Panc1 (cell line): ENCODE results near the gene ABCD3. TPM values are rescaled to one million over a fixed set of nuclear protein-coding genes. Genes with fewer than 3 reads are reported as not detected.

ENCODE experiments used
- ATAC-seq: fragments of 200-7000 bp; cut with Tn5 transposase; 2 replicates; pipeline ENCODE4 v1.9.1; 2020; ENCODE audit warnings: mild to moderate bottlenecking, moderate library complexity
- BruUV-seq: library from RNA; stranded (reverse); fragments of 400-500 nt; replicated peaks from 2 replicates; lab custom pipeline; 2021; lab: Mats Ljungman, UMichigan
- CTCF ChIA-PET: fragments of 300-600 bp; sonication (Branson Sonifier 250); formaldehyde crosslinking; loops from one replicate; lab custom pipeline; 2022; ENCODE audit warnings: antibody characterized with exemption; lab: Charles Lee
- POLR2A ChIA-PET: fragments of 300-600 bp; sonication (Branson Sonifier 250); formaldehyde crosslinking; loops from one replicate; lab custom pipeline; 2022; ENCODE audit warnings: antibody characterized with exemption; lab: Charles Lee
- DNase-seq: peaks from one replicate; pipeline ENCODE4 v3.0.0-alpha.2; 2010; ENCODE audit warnings: low read depth, low spot score
- H3K27ac ChIP-seq: 2 replicates; pipeline ENCODE4 v1.5.1; 2011; ENCODE audit warnings: mild to moderate bottlenecking, low read length, inconsistent platforms
- H3K27me3 ChIP-seq: fragments of 200-500 bp; sonication (Bioruptor generic); 2 replicates; pipeline ENCODE4 v1.6.0; 2014; ENCODE audit warnings: low read length, inconsistent platforms; ENCODE audit not compliant: control insufficient read depth, insufficient read depth
- H3K36me3 ChIP-seq: fragments of 200-500 bp; sonication (Bioruptor generic); 2 replicates; pipeline ENCODE4 v1.5.1; 2014; ENCODE audit warnings: inconsistent platforms, mild to moderate bottlenecking, low read length, moderate library complexity; ENCODE audit not compliant: control insufficient read depth, insufficient read depth
- H3K4me1 ChIP-seq: 2 replicates; pipeline ENCODE4 v1.5.1; 2011; ENCODE audit warnings: inconsistent platforms, mild to moderate bottlenecking, low read length, moderate library complexity; ENCODE audit not compliant: control insufficient read depth, insufficient read depth
- H3K4me3 ChIP-seq, 2 experiments: 2 replicates each; pipeline ENCODE4 v1.5.1; 2011 to 2012; ENCODE audit warnings: low read depth in 2 of 2, low read length in 2 of 2, mild to moderate bottlenecking in 2 of 2, inconsistent platforms in 1 of 2, moderate library complexity in 1 of 2
- H3K9me3 ChIP-seq: fragments of 200-500 bp; sonication (Bioruptor generic); 2 replicates; pipeline ENCODE4 v1.5.1; 2014; ENCODE audit warnings: low read depth, mild to moderate bottlenecking, inconsistent platforms, low read length, moderate library complexity; ENCODE audit not compliant: control insufficient read depth, insufficient read depth
- POLR2AphosphoS5 ChIP-seq: IDR thresholded peaks from 2 replicates; pipeline ENCODE4 v1.6.1; 2012; ENCODE audit warnings: mild to moderate bottlenecking, low read depth, low read length, moderate library complexity
- REST ChIP-seq, 2 experiments: IDR thresholded peaks; 2 replicates each; pipeline ENCODE4 v1.6.1; 2011 to 2012; ENCODE audit warnings: low read depth in 2 of 2, control low read depth in 1 of 2, low read length in 1 of 2, mild to moderate bottlenecking in 1 of 2, moderate library complexity in 1 of 2; ENCODE audit not compliant: insufficient read depth in 1 of 2
- SIN3A ChIP-seq: IDR thresholded peaks from 2 replicates; pipeline ENCODE4 v1.6.1; 2012; ENCODE audit warnings: low read depth, mild to moderate bottlenecking, low read length, moderate library complexity, borderline replicate concordance; ENCODE audit not compliant: insufficient read depth
- TCF7L2 ChIP-seq: IDR thresholded peaks from 2 replicates; pipeline ENCODE4 v1.6.1; 2011; ENCODE audit warnings: mild to moderate bottlenecking, low read depth, low read length, inconsistent platforms
- in situ Hi-C: cut with HindIII; loops from 2 replicates; pipeline ENCODE4 v1.10.0; 2016; ENCODE audit warnings: low sequenced_read_pairs, low pct_unique_long_range_greater_than_20kb
- intact Hi-C: fragments of 100-400 bp; cut with micrococcal nuclease; formaldehyde crosslinking; loops from one replicate; pipeline ENCODE4 v1.10.0; 2022; ENCODE audit not compliant: unreplicated experiment
- total RNA-seq: library from RNA; stranded (reverse); gene quantifications from one replicate; pipeline ENCODE4 v1.2.1, GENCODE V29; 2021; ENCODE audit not compliant: unreplicated experiment
- TF ChIP-seq, protein P1 (sequence below): fragments of 450-650 bp; IDR thresholded peaks from 2 replicates; pipeline ENCODE4 v1.5.1; 2017; ENCODE audit warnings: mild to moderate bottlenecking

ABCD3 gene
- total RNA-seq, 1 experiment from 2014 or later: 40.5 TPM

DNA sequence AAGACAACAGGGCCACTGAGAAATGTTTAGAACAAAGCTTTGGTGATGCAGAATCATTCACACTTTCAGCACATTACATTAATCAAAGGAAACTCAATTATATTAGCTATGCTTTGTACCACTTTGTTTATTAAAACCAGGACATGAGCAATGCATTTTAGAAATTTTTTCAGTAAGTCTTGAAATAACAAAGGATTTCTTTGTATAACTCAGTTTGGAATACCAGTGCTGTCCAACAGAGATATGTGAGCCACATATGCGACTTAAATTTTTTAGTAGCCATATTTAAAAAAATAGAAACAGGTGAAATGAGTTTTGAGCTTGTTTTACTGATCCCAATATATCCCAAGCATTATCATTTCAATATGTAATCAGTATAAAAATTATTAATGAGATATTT is 142.1 kb downstream of the ABCD3 start:
- intact Hi-C loops: no loop called here
- POLR2A ChIA-PET: no interaction called here
- TF ChIP-seq SIN3A (no peak), REST (IDR thresholded peaks at IDR 0.05; ENCODE audit: insufficient read depth in 1 of 2, low read depth in 2 of 2, low read length in 1 of 2) (no peak), POLR2AphosphoS5 (no peak), TCF7L2 (no peak)
- TF ChIP-seq, protein P1, sequence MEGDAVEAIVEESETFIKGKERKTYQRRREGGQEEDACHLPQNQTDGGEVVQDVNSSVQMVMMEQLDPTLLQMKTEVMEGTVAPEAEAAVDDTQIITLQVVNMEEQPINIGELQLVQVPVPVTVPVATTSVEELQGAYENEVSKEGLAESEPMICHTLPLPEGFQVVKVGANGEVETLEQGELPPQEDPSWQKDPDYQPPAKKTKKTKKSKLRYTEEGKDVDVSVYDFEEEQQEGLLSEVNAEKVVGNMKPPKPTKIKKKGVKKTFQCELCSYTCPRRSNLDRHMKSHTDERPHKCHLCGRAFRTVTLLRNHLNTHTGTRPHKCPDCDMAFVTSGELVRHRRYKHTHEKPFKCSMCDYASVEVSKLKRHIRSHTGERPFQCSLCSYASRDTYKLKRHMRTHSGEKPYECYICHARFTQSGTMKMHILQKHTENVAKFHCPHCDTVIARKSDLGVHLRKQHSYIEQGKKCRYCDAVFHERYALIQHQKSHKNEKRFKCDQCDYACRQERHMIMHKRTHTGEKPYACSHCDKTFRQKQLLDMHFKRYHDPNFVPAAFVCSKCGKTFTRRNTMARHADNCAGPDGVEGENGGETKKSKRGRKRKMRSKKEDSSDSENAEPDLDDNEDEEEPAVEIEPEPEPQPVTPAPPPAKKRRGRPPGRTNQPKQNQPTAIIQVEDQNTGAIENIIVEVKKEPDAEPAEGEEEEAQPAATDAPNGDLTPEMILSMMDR: no peak
- ATAC-seq: no peak
- no peaks in the 10 kb centered on the region for H3K9me3 ChIP-seq
- no peaks in the 10 kb centered on the region for H3K27me3 ChIP-seq
- H3K4me3 ChIP-seq: no peak overlapping the region
- H3K4me1 ChIP-seq: no peaks in the 10 kb centered on the region
- BruUV-seq: no TSS peak
- CTCF ChIA-PET: interaction anchor here (1.0 kb wide), 1 partner anchor 549 kb away, joined by 3 read pairs; no protein-coding TSS in a partner anchor
- no peak overlapping the region for H3K27ac ChIP-seq
- DNase-seq: no peak
- in situ Hi-C loops: no loop called here
- no peaks in the 10 kb centered on the region for H3K36me3 ChIP-seq

- Histone ChIP-seq H3K27ac (no peak overlapping the region), H3K4me1 (no peaks in the 10 kb centered on the region), H3K9me3 (no peaks in the 10 kb centered on the region), H3K4me3 (no peak overlapping the region), H3K36me3 (no peaks in the 10 kb centered on the region), H3K27me3 (no peaks in the 10 kb centered on the region)
- no TSS peak for BruUV-seq
- ChIA-PET POLR2A (no interaction called here), CTCF (no interaction called here)
- no peak for ATAC-seq
- no peak for TF ChIP-seq REST (IDR thresholded peaks at IDR 0.05; ENCODE audit: insufficient read depth in 1 of 2, low read depth in 2 of 2, low read length in 1 of 2)
- no peak for TF ChIP-seq POLR2AphosphoS5
- no peak for TF ChIP-seq TCF7L2
- no peak for TF ChIP-seq SIN3A
- TF ChIP-seq, protein P1: no peak
- in situ Hi-C loops: no loop called here
- no peak for DNase-seq
- intact Hi-C loops: no loop called here
Observed at GRCh38 chr1:94562519-94563260, 144.5 kb downstream of the ABCD3 start.
